Stimulated activated CD8-positive, alpha-beta memory T cell treated with anti-CD3 and anti-CD28 coated beads, Interleukin-15, amount 100 ng/mL, for 4 hours (primary cell): ENCODE measurements around the gene LRP10.
A peak's percentile ranks its signal among the peaks of the same experiment; 100 is the strongest.
"Not testable (repeated sequence)": the region's sequence is repeated elsewhere in the genome, so short reads cannot be mapped to it uniquely, and the experiment has no call there.

Source experiments
- DNase-seq, 2 donors: peaks; one replicate each; pipeline ENCODE4 v3.0.0-alpha.2; 2020; ENCODE audit warnings: low read depth in 2 of 2

LRP10 gene

GRCh38 chr14:22887260-22887989 is 15.9 kb downstream of the LRP10 start:
- DNase-seq = no peak

- DNase-seq = peak; percentile 32 to 52
These were observed 16.4 kb downstream of the LRP10 start for GRCh38 chr14:22887990-22888378.

GRCh38 chr14:22888662-22889061 is 17.1 kb downstream of the LRP10 start:
- DNase-seq = no peak

- no peak for DNase-seq
These were observed 18.9 kb downstream of the LRP10 start for GRCh38 chr14:22890416-22890815.

GRCh38 chr14:22892488-22892887 is 20.9 kb downstream of the LRP10 start:
- no peak for DNase-seq

- no peak for DNase-seq
These were observed 22.2 kb downstream of the LRP10 start for GRCh38 chr14:22893706-22894105.

GRCh38 chr14:22895402-22895801 is 23.9 kb downstream of the LRP10 start:
- DNase-seq = no peak

GRCh38 chr14:22896356-22896755 is 24.8 kb downstream of the LRP10 start:
- DNase-seq = no peak

- DNase-seq = no peak
These were observed 25.2 kb downstream of the LRP10 start for GRCh38 chr14:22896760-22897159.

GRCh38 chr14:22897357-22897756 is 25.8 kb downstream of the LRP10 start:
- no peak for DNase-seq

GRCh38 chr14:22898302-22899090 is 27.0 kb downstream of the LRP10 start:
- DNase-seq = no peak

- DNase-seq = no peak
These were observed 28.7 kb downstream of the LRP10 start for GRCh38 chr14:22900081-22900799.

GRCh38 chr14:22901799-22902198 is 30.3 kb downstream of the LRP10 start:
- DNase-seq = no peak

- DNase-seq = no peak
These were observed 32.2 kb downstream of the LRP10 start for GRCh38 chr14:22903742-22904087.

GRCh38 chr14:22905627-22906026 is 34.1 kb downstream of the LRP10 start:
- DNase-seq = no peak

GRCh38 chr14:22906073-22906472 is 34.5 kb downstream of the LRP10 start:
- DNase-seq = no peak

GRCh38 chr14:22907429-22907828 is 35.9 kb downstream of the LRP10 start:
- DNase-seq = no peak

- DNase-seq = no peak
These were observed 37.1 kb downstream of the LRP10 start for GRCh38 chr14:22908601-22909000.

GRCh38 chr14:22910916-22911315 is 39.4 kb downstream of the LRP10 start:
- no peak for DNase-seq

GRCh38 chr14:22914836-22915235 is 43.3 kb downstream of the LRP10 start:
- not testable (repeated sequence) for DNase-seq

- no peak for DNase-seq
These were observed 44.5 kb downstream of the LRP10 start for GRCh38 chr14:22915886-22916521.
